Kidney capillary endothelial cell (primary cell): ENCODE results near the gene NOL7.

Experiments
- DNase-seq: peaks from one replicate; pipeline ENCODE4 v3.0.0-alpha.2; 2018; ENCODE audit warnings: low spot score

NOL7 gene

GRCh38 chr6:13654496-13654895 lies 39.4 kb downstream of the NOL7 start:
- DNase-seq: no peak

DNA sequence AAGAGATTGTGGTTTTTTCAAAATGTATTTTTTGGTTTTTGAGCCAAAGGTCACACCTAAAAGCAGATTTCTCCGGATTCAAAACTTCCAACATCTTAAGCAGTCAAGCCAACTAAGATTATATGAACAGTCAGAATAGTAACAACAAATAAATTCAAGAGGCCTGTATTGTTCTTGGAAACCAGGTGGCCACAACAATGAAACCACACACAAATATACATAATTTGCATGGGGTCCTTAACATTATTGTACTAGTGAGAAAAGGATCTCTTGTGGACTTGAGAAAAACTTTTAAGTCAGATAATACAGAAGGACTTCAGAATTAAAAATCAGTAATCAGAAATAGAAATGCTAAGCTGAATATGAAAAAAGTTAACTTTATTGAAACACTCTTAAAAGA lies 40.6 kb downstream of the NOL7 start:
- DNase-seq: no peak

DNA sequence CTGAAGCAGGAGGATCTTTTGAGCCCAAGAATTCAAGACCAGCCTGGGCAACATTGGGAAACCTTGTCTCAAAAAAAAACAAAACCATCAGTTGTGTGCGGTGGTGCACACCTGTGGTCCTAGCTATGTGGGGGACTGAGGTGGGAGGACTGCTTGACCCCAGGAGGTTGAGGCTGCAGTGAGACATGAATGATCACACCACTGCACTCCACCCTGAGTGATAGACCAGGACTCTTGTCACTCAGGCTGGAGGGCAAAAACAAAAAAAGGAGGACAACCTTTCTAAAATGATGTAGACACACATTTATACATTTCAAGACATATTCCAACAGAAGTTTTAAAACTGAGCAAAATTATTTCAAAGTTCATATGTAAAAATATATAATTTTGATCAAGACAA lies 45.1 kb downstream of the NOL7 start:
- no peak for DNase-seq

GRCh38 chr6:13660893-13661292 lies 45.8 kb downstream of the NOL7 start:
- no peak for DNase-seq

GRCh38 chr6:13661647-13662046 lies 46.5 kb downstream of the NOL7 start:
- no peak for DNase-seq

DNA sequence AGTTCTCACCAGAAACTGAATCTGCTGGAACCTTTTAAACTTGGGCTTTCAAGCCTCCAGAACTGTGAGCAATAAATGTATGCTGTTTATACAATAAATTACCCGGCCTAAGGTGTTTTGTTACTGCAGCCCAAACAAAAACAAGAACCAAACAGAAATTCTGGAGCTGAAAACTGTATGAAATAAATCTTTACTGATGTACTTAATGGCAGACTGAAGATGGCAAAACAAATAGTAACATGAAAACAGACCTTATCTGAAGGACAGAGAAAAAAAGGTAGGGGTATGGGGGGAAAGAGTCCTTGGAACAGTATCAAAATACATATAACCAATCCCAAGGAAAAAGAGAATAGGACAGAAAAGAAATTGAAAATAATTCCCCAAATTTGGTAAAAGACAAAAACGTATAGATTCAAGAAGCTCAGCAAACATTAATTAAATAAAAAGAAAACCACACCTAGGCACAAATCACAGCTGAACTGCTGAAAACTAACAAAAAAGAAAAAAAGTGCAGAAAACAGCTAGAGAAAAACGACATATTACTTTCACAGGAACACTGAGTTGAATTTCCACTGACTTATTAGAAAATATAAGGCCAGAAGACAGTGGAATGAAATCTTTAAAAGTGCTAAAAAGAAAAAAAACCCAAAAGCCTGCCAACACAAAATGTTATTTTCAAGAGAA lies 47.7 kb downstream of the NOL7 start:
- DNase-seq: no peak

GRCh38 chr6:13663986-13664385 lies 48.9 kb downstream of the NOL7 start:
- no peak for DNase-seq

GRCh38 chr6:13664703-13665352 lies 49.7 kb downstream of the NOL7 start:
- DNase-seq: no peak

DNA sequence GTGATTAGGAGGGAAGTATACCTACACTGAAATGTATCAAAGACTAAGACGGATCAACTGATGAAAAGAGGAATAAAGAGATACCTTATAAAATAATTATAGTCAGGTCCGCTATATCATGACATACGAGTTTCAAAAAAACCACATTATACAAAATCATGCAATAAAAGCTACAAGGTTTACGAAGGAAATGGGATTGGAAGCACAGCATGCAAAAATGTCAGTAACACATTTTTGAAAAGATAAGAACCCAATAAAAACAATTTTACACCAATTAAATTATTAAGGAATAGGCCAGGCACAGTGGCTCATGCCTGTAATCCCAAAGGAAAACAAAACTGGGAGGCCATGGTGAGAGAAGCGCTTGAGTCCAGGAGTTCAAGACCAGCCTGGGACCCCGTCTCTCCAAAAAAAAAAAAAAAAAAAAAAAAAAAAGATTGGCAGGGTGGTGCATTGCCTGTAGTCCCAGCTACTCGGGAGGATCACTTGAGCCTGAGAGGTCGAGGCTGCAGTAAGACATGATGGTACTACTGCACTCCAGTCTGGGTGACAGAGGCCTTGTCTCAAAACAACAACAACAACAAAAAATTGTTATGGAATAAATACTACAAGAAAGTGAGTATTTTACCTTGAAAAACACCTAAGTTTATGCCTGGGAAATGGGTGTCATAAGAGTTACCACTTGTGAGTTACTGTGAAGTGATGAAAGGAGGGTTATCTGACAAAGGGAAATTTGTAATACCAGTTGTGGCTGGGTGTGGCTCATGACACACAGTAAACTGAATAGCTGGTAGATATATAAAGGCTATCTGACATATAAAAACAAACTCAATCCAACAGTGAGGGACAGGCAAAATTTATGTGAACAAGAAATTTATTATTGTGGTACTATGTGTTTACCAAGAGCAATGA lies 51.3 kb downstream of the NOL7 start:
- DNase-seq: no peak

DNA sequence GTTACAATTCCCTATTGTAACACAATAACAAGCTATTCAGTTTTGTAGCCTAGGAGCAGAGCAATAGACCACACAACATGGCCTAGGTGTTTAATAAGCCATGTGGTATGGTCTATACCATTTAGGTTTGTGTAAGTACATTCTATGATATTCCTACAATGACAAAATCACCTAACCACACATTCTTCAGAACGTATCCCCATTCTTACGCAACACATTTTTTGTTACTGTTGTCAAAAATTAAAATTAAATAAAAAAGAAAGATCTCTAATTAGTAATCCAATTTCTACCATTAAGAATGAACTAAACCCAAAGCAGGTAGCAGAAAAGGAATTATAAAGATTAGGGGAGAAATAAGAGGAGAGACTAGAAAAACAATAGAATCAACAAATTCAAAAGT lies 52.5 kb downstream of the NOL7 start:
- no peak for DNase-seq

DNA sequence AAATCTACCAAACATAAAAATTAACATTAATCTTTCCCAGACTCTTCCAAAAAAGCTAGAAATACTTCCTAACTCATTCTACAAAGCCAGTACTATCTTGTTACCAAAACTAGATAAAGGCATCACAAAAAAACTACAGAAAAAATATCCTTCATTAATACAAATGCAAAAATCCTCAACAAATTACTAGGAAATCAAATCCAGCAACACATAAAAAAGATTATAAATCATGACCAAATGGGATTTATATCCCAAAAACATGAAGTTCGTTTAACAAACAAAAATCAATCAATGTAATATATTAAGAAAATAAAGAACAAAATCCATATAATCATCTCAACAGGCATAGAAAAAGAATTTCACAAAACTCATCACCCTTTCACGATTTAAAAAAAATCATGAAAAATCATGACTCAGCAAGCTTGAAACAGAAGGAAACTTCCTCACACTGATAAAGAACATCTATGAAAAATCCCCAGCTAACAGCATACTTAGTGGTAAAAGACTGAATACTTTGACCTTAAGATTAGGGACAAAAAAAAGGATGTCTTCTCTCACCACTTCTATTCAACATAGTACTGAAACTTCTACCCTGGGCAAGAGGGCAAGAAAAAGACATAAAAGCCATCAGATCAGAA lies 53.3 kb downstream of the NOL7 start:
- no peak for DNase-seq

DNA sequence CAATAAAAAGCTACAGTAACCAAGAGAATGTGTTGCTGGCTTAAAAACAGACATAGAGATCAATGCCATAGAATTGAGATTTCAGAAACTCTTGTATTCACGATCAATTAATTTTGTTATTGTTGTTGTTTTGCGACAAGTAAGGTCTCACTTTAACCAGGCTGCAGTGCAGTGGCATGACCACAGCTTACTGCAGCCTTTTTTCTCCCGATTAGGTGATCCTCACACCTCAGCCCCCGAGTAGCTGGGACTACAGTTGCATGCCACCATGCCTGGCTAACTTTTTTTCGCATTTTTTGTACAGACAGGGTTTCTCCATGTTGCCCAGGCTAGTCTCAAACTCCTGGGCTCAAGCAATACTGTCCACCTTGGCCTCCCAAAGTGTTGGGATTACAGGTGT lies 54.3 kb downstream of the NOL7 start:
- DNase-seq: no peak
